ENCODE data around the gene IL1RAPL1.
"Not testable (repeated sequence)": the region's sequence is repeated elsewhere in the genome, so short reads cannot be mapped to it uniquely, and the experiment has no call there.

The IL1RAPL1 gene

DNA sequence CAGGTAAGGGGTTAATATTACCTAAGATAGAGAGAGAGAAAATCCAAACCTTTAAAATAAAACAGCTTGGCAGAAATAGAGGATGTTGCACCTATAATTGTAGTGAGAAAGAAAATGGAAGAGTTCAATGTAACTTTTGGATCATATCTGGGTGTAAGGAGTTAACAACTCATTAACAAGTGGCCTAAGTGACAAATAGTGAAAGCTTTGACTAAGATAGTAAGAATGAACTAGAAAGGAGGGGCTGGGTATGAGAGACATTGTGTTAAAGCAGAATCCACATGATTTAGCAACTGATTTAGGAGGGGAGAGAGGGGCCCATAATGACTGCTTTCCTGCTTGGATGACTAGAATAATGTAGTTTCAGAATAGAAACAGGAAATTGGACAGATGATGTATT lies 761.0 kb downstream of the IL1RAPL1 start:
- H3K9ac ChIP-seq (ENCODE audit: low read depth, low read length, poor library complexity, severe bottlenecking) = no peak overlapping the region
- no peaks in the 10 kb centered on the region for H3K4me1 ChIP-seq (ENCODE audit: insufficient read depth, low read length, poor library complexity, severe bottlenecking)
- no peak overlapping the region for H2AFZ ChIP-seq (ENCODE audit: low read length)
- H3K36me3 ChIP-seq (ENCODE audit: insufficient read depth, low read length) = no peaks in the 10 kb centered on the region
- H3K9me2 ChIP-seq (replicated peaks; ENCODE audit: low read depth, low read length) = no peaks in the 10 kb centered on the region
- H4K20me1 ChIP-seq (ENCODE audit: insufficient read depth, low read length, poor library complexity, severe bottlenecking) = no peaks in the 10 kb centered on the region
- no peak overlapping the region for H3K4me2 ChIP-seq (ENCODE audit: low read depth, low read length, poor library complexity, severe bottlenecking)
- no peaks in the 10 kb centered on the region for H3F3A ChIP-seq (ENCODE audit: low read depth)
- no peaks in the 10 kb centered on the region for H3K79me2 ChIP-seq (ENCODE audit: insufficient read depth, low read length)
- no peak overlapping the region for H3K4me3 ChIP-seq (ENCODE audit: low read length, poor library complexity, severe bottlenecking)
- no peaks in the 10 kb centered on the region for H3K27me3 ChIP-seq (ENCODE audit: insufficient read depth, low read length, poor library complexity, severe bottlenecking)
- TF ChIP-seq EZH2phosphoT487 (IDR thresholded peaks at IDR 0.05; ENCODE audit: borderline replicate concordance) = no peak
- TF ChIP-seq, protein P1, sequence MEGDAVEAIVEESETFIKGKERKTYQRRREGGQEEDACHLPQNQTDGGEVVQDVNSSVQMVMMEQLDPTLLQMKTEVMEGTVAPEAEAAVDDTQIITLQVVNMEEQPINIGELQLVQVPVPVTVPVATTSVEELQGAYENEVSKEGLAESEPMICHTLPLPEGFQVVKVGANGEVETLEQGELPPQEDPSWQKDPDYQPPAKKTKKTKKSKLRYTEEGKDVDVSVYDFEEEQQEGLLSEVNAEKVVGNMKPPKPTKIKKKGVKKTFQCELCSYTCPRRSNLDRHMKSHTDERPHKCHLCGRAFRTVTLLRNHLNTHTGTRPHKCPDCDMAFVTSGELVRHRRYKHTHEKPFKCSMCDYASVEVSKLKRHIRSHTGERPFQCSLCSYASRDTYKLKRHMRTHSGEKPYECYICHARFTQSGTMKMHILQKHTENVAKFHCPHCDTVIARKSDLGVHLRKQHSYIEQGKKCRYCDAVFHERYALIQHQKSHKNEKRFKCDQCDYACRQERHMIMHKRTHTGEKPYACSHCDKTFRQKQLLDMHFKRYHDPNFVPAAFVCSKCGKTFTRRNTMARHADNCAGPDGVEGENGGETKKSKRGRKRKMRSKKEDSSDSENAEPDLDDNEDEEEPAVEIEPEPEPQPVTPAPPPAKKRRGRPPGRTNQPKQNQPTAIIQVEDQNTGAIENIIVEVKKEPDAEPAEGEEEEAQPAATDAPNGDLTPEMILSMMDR (conservative IDR thresholded peaks at IDR 0.05; ENCODE audit: low read length) = no peak
- H3K9me3 ChIP-seq (ENCODE audit: insufficient read depth, low read depth, low read length) = no peaks in the 10 kb centered on the region

DNA sequence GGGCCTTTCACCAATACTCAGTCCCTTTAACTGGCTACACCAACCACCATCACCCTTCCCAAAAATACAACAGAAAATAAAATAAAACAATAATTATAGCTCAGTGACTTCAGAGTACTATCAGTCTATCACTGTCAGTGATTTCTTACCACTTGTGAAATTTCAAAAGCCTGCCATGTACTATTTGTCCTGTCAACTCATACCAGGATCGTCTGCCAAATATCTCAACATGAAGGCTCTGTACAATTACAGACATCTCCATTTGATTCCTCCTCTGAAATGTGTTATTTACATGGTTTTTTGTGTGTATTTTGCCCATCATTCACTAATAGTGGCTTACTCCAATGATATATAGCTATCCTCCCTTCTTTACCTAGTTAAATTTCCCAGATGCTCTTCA lies 772.0 kb downstream of the IL1RAPL1 start:
- no peak overlapping the region for H2AFZ ChIP-seq (ENCODE audit: low read length)

DNA sequence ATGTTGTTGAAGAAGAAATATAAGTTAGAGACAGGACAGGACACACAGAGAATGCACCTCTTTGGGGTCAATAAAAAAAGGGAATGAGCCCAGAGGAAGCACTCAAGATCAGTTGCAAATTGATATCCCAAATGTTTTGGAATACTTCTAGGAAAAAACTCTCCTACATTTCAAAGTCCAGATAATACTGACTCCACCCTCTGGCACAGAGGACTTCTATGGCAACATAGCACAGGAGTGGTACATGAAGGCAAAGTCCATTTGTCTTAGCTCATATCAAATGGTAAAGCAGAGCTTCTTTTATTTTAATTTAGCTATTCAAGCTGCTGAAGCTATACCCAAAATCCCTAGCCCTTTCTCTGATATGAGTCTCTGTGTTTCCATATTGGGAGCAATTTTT lies 787.5 kb downstream of the IL1RAPL1 start:
- not testable (repeated sequence) for H3K79me2 ChIP-seq (ENCODE audit: insufficient read depth, low read length); H3K9ac ChIP-seq (ENCODE audit: low read depth, low read length, poor library complexity, severe bottlenecking); H3K4me2 ChIP-seq (ENCODE audit: low read depth, low read length, poor library complexity, severe bottlenecking); H3K27me3 ChIP-seq (ENCODE audit: insufficient read depth, low read length, poor library complexity, severe bottlenecking); H3K4me1 ChIP-seq (ENCODE audit: insufficient read depth, low read length, poor library complexity, severe bottlenecking); H3K9me2 ChIP-seq (replicated peaks; ENCODE audit: low read depth, low read length); H3K4me3 ChIP-seq (ENCODE audit: low read length, poor library complexity, severe bottlenecking); H3K36me3 ChIP-seq (ENCODE audit: insufficient read depth, low read length); H3K9me3 ChIP-seq (ENCODE audit: insufficient read depth, low read depth, low read length); H3F3A ChIP-seq (ENCODE audit: low read depth); H2AFZ ChIP-seq (ENCODE audit: low read length); H4K20me1 ChIP-seq (ENCODE audit: insufficient read depth, low read length, poor library complexity, severe bottlenecking)

More for the DNA sequence above, 772.0 kb downstream of the IL1RAPL1 start:
- Histone ChIP-seq H3K9me3 (ENCODE audit: insufficient read depth, low read depth, low read length) (no peaks in the 10 kb centered on the region), H3K79me2 (ENCODE audit: insufficient read depth, low read length) (no peaks in the 10 kb centered on the region), H3K4me2 (ENCODE audit: low read depth, low read length, poor library complexity, severe bottlenecking) (no peak overlapping the region), H3K4me3 (ENCODE audit: low read length, poor library complexity, severe bottlenecking) (no peak overlapping the region), H3K4me1 (ENCODE audit: insufficient read depth, low read length, poor library complexity, severe bottlenecking) (no peaks in the 10 kb centered on the region), H3K36me3 (ENCODE audit: insufficient read depth, low read length) (no peaks in the 10 kb centered on the region), H4K20me1 (ENCODE audit: insufficient read depth, low read length, poor library complexity, severe bottlenecking) (no peaks in the 10 kb centered on the region), H3K9me2 (replicated peaks; ENCODE audit: low read depth, low read length) (no peaks in the 10 kb centered on the region), H3K27me3 (ENCODE audit: insufficient read depth, low read length, poor library complexity, severe bottlenecking) (no peaks in the 10 kb centered on the region), H3K9ac (ENCODE audit: low read depth, low read length, poor library complexity, severe bottlenecking) (no peak overlapping the region), H3F3A (ENCODE audit: low read depth) (no peaks in the 10 kb centered on the region)
- TF ChIP-seq, protein P1 (conservative IDR thresholded peaks at IDR 0.05; ENCODE audit: low read length) = no peak

- Histone ChIP-seq H3K27me3 (ENCODE audit: insufficient read depth, low read length, poor library complexity, severe bottlenecking) (no peaks in the 10 kb centered on the region), H3K9me2 (replicated peaks; ENCODE audit: low read depth, low read length) (no peaks in the 10 kb centered on the region), H3K9ac (ENCODE audit: low read depth, low read length, poor library complexity, severe bottlenecking) (no peak overlapping the region), H3K4me1 (ENCODE audit: insufficient read depth, low read length, poor library complexity, severe bottlenecking) (no peaks in the 10 kb centered on the region), H3K4me2 (ENCODE audit: low read depth, low read length, poor library complexity, severe bottlenecking) (no peak overlapping the region), H3K79me2 (ENCODE audit: insufficient read depth, low read length) (no peaks in the 10 kb centered on the region), H3K36me3 (ENCODE audit: insufficient read depth, low read length) (no peaks in the 10 kb centered on the region), H3K4me3 (ENCODE audit: low read length, poor library complexity, severe bottlenecking) (no peak overlapping the region), H4K20me1 (ENCODE audit: insufficient read depth, low read length, poor library complexity, severe bottlenecking) (no peaks in the 10 kb centered on the region), H3F3A (ENCODE audit: low read depth) (no peaks in the 10 kb centered on the region), H2AFZ (ENCODE audit: low read length) (no peak overlapping the region), H3K9me3 (ENCODE audit: insufficient read depth, low read depth, low read length) (no peaks in the 10 kb centered on the region)
- no peak for TF ChIP-seq EZH2phosphoT487 (IDR thresholded peaks at IDR 0.05; ENCODE audit: borderline replicate concordance)
- TF ChIP-seq, protein P1 (conservative IDR thresholded peaks at IDR 0.05; ENCODE audit: low read length) = no peak
These were observed 789.3 kb downstream of the IL1RAPL1 start for GRCh38 chrX:29376584-29376983.
